ENCODE results near the gene CBLIF.
"Not testable (repeated sequence)": the region's sequence is repeated elsewhere in the genome, so short reads cannot be mapped to it uniquely, and the experiment has no call there.

CBLIF gene

DNA sequence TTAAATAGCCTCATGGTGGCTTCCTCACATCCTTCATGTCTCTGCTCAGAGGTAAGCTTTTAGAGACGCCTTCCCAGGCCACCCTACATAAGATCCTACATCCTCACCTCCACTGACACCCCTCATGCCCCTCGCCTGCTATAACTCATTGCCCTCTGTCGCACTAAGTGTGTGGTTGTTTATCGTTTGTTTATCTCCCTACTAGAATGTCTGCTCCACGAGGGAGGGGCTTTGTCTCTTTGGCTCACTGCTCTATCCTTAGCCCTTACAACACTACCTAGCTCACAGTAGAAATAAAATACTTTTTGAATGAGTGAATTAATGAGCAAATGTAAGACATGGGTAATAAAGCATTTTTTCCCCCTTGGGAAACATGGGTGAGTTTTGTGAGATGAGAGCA is 1.3 kb upstream of the CBLIF start:
- DNase-seq: no peak

DNA sequence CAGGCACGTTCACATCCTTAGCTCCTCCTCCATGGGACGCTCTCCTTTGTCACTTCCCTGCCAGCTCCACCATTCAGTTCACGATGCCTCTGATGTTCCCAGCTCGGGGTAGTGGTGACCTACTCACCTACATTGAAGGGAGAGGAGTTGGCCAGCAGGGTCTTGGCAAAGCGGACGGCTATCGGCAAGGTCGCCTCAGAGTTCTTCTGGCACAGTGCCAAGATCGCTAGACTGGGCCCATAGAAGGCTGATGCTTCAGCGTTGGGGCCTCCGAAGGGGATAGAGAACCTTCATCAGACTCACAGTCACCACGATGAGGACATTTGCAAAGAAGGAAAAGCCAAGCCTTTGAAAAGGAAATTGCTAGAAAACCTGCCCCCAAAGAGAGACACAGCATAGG is 3.0 kb downstream of the CBLIF start:
- DNase-seq: no peak

DNA sequence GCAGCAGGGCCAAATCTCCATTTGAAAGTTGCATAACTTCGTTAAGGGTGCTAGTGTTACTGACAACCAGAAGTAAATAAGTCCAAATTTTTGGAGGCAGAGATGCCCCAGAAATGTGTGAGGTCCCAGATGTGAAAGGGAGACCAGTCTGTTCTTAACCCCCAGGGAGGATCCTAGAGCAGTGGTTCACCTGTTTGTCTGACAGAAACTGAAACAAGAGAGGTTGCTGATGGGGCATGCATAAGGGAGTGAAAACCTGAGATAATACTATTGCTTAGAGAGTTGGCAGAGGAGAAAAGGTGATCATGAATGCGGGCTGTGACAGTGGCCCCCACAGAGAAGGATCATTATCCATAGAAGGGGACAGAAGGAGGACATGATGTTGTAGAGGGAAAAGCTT is 3.8 kb downstream of the CBLIF start:
- no peak for DNase-seq

DNA sequence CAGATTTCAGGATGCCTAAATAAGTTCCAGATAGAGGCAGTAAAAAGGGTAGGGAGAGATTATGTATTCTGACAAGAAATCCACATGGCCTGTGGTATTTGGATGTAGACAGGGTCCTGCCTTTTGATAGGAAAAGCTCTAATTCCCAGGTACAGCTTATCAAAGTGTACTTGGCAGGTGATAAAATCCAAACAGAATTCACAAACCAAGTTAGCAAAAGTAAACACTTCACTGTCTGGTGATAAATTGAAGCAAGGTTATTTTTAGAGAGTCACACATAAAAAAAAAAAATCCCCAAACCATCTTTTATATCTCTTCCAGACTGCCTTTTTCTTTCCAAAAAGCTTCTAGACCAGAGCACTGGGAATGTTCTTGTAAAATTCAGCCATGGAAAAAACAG is 5.7 kb downstream of the CBLIF start:
- no peak for DNase-seq

- DNase-seq: no peak
Measured at GRCh38 chr11:59833602-59834001, 11.7 kb downstream of the CBLIF start.

GRCh38 chr11:59829358-59829757 is 15.9 kb downstream of the CBLIF start:
- no peak for DNase-seq

DNA sequence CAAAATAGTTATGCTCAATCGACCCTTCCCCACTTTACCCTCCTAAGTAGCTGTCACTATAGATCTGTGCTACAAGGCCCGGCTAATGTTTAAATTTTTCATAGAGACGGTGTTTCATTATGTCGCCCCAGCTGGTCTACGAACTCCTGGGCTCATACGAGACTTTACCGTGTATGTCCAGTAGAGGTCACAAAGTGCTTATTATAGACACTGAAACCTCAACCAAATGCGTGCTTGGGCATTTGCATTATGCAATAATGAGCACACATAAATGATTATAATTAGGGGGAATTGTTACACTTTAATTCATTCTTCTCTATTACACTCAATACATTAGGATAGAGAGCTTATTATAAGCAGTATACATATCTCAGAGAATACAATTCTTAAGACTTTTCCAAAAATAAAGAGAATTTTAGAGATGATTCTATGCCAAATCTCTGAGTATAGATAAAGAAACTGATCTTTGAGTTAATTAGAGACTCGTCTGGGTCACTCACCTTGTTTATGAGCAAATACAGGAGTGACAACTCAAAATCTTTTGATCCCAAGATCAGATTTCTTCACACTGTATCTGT is 22.2 kb downstream of the CBLIF start:
- DNase-seq: peak; percentile 83

- DNase-seq: peak; percentile 69
Measured at GRCh38 chr11:59818572-59818971, 26.7 kb downstream of the CBLIF start.

DNA sequence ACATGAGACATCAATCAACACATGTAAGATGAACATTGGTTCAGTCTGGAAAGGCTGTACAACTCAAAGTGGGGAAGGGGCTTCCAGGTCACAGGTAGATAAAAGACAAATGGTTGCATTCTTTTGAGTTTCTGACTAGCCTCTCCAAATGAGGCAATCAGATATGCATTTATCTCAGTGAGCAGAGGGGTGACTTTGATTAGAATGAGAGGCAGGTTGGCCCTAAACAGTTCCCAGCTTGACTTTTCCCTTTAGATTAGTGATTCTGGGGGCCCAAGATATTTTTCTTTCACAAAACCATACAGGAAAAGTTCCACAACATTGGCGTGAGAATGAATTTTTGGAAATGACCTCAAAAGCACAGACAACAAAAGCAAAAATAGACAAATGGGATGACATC is 28.9 kb downstream of the CBLIF start:
- not testable (repeated sequence) for DNase-seq

GRCh38 chr11:59815754-59816153 is 29.5 kb downstream of the CBLIF start:
- DNase-seq: no peak

GRCh38 chr11:59814021-59814420 is 31.3 kb downstream of the CBLIF start:
- DNase-seq: peak; percentile 17

DNA sequence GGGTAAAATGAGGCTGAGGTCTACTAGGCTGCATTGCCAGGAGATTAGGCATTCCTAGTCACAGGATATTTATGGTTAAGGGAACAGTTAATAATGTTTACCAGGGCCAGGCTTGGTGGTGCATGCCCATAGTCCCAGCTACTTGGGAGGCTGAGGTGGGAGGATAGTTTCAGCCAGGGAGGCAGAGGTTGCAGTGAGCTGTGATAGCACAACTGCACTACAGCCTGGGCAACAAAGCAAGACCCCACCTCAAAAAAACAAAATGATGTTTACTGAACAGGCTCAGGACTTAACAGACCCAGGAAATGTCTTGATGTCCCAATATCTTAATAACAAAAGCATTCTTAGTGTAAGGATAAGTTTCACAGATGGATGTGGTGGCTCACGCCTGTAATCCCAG is 31.9 kb downstream of the CBLIF start:
- DNase-seq: no peak

DNA sequence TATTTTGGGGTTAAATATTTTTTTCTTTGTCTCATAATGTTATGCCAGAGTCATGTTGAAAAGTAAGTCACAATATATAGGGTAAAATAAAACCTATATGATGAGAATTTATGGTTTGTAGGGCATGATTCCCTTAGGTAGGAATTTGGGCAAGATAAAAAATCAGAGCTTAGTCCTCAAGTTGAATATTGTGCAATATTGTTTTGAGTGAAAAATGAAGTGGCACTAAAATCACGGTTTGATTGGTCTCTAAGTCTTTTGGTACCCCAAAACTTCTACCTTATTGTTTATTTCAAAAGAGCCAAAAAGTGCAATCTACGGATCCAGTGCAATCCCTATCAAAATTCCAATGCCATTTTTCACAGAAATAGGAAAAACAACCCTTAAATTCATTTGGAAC is 33.1 kb downstream of the CBLIF start:
- DNase-seq: no peak

DNA sequence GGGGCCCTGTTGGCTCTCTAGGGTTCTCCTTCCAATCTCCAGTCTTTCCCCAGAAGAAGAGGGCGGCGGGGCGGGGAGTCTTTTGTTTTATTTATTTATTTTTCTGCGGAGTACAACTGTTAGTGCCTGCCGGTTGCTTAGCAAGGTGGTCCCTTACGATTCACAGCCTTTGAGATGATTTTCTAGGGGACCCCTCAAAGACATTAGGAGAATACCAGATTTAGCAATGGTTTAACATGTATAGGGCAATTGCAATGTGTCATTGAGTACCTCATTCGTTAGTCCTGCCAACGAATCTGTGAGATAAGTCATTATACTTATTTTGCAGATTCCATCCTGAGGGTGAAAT is 34.4 kb downstream of the CBLIF start:
- no peak for DNase-seq

GRCh38 chr11:59810189-59810910 is 34.9 kb downstream of the CBLIF start, which contains the start of gene MRPL16:
MRPL16 (minus strand) TSS chr11:59810778; CDS start chr11:59810658, 120 bp downstream.
- DNase-seq: peak; percentile 82

GRCh38 chr11:59807047-59807610 is 38.2 kb downstream of the CBLIF start:
- no peak for DNase-seq

- no peak for DNase-seq
Measured at GRCh38 chr11:59804061-59804460, 41.2 kb downstream of the CBLIF start.

DNA sequence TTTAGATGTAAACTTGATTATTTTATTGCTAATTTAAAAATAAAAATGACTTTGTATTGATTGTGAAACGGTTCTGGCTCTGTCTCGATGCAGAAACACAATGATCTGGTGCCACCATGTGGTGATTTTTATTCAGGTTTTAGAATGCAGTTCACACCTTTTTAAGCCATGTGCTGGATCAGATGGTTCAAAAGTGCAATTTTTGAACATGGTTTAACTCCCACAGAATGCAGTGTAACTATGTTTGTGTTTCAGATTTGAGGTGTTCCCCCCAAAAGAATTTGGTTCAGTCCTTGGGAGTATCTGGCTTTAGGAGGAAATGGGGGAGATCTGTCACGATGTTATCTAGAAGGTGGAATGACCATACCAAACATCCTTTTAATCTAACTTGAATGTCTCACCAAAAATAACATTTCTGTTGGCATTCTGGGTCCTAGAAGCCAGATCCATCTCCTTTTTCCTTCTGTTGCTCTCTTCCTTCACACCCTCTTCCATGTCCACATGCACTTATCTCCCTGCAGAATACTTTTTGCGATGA is 42.6 kb downstream of the CBLIF start:
- peak; percentile 61 for DNase-seq

DNA sequence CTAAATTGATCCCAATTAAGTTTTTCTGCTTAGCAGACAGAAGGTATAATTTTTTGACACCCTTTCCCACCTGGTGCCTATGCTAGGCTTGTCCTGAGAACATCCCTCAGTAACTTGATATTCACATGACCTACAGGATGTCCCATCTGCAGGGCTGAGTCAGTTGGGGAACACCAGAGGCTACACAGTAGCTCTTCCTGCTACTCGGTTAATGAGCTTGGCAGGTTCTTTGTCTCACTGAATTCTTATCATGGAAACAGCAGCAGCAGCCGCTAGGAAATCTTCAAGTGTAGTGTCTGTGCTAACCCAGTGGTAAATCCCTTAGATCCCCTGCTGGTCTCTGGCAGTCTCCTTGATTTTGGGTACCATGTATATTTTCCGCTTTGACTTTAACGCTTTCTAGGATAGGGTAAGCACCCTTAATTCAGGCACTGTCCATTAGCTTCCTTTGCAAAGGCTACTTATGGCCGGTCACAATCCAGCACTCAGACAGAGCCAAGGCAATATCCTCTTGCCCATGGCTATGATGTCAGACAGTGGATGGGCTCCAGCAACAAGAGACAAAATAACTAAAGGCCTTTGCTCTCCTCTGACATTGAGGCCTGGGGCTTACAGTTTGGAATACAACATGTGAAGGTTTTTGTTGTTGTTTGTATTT is 43.2 kb downstream of the CBLIF start:
- no peak for DNase-seq

DNA sequence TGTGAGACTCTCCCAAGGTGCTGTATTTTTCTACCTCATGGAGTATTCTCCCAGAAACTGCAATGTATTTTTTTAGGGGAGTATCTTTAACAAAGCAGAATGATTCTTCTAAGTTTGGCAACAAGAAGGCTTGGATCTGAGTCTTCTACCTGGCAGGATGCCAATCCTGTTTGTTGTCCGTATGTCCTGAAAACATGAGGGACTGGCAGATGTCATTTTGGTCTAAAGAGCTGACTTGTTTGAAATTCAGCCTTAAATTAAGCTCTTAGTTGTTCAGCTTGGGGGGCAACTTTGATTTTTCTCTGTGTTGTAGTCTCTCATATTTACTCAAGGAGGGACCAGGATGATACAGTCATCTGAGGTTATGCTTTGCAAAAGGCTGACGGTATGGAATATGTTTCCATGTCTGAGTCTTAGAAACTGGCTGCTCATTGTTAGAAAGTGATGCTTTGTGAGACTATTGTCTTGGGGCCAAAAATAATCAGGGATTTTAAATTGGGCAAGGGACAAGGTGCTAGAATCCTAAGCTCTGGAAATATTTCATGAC is 44.1 kb downstream of the CBLIF start:
- no peak for DNase-seq

DNA sequence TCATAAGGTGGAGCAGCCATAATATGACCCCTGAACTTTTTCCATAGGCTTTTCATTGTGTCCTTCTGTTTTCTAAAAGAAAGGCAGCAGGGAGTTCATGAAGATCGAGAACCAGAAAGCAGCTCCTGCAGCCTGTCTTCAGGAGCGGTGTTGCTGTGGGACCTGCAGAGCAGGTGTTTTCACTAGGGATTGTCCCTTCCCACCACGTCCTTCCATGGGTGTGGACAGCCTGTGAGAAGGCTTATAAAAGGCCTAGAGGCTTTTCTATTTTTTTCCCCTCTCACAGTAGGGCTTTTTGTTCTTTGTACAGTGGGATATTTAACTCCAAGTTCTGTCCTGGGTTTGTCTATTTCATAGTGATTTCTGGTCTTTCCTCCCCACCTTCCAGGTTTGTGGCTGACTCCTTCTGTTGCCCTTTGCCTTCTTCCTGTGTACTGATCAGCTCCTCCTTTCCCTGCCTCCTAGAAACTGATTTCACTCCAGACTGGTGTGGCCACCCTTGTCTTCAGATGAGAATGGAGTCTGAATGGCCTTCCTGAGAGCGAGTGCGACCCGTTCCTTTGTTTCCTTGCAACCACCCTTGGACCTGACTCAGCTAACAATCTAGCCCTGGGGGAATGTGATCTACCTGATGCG is 44.8 kb downstream of the CBLIF start:
- no peak for DNase-seq

GRCh38 chr11:59794417-59794816 is 50.9 kb downstream of the CBLIF start:
- no peak for DNase-seq

GRCh38 chr11:59792507-59792906 is 52.8 kb downstream of the CBLIF start:
- DNase-seq: no peak
